ENCODE results near the gene UCN2. TPM values are rescaled to one million over a fixed set of nuclear protein-coding genes. Genes with fewer than 3 reads are reported as not detected.

UCN2 gene
- total RNA-seq, 4 donors from 2014 or later: not detected

DNA sequence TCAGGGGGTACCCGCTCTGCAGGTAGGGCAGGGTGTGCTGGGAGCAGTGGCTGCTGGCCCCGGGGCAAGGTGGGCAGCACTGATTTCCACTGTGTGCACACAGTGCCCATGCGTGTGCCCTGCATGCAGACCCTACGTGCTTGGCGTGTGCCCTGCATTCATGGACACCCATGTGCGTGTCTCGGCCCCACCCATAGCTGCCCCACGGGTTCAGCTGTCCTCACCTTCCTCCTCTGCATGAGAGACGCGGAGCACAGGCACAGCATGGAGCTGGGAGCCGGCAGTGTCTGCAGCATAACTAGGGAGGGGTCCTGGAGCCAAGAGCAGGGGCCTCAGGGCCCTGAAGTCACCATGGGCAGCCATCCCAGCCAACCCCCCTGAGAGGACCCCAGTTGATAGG is 1.6 kb upstream of the UCN2 start:
- H3K36me3 ChIP-seq: no peaks in the 10 kb centered on the region
- peaks cover 11 to 12% of the 10 kb centered on the region in 2 donors for H3K4me1 ChIP-seq
- H3K4me3 ChIP-seq: no peak overlapping the region
- no peak overlapping the region for H3K27ac ChIP-seq
- in situ Hi-C loops (cut with MboI; ENCODE audit: low sequenced_read_pairs in 4 of 4): no loop called here
- H3K27me3 ChIP-seq: no peaks in the 10 kb centered on the region
- ATAC-seq (no peak), DNase-seq (no peak)
- TF ChIP-seq POLR2A (IDR thresholded peaks at IDR 0.05): no peak
- TF ChIP-seq, protein P1, sequence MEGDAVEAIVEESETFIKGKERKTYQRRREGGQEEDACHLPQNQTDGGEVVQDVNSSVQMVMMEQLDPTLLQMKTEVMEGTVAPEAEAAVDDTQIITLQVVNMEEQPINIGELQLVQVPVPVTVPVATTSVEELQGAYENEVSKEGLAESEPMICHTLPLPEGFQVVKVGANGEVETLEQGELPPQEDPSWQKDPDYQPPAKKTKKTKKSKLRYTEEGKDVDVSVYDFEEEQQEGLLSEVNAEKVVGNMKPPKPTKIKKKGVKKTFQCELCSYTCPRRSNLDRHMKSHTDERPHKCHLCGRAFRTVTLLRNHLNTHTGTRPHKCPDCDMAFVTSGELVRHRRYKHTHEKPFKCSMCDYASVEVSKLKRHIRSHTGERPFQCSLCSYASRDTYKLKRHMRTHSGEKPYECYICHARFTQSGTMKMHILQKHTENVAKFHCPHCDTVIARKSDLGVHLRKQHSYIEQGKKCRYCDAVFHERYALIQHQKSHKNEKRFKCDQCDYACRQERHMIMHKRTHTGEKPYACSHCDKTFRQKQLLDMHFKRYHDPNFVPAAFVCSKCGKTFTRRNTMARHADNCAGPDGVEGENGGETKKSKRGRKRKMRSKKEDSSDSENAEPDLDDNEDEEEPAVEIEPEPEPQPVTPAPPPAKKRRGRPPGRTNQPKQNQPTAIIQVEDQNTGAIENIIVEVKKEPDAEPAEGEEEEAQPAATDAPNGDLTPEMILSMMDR (IDR thresholded peaks at IDR 0.05 in 4 of 5, conservative IDR thresholded peaks at IDR 0.05 in 1 of 5): no peak
- intact Hi-C loops (cut with DNase I; ENCODE audit: low total_unique reads): no loop called here
- H3K9me3 ChIP-seq: no peaks in the 10 kb centered on the region

DNA sequence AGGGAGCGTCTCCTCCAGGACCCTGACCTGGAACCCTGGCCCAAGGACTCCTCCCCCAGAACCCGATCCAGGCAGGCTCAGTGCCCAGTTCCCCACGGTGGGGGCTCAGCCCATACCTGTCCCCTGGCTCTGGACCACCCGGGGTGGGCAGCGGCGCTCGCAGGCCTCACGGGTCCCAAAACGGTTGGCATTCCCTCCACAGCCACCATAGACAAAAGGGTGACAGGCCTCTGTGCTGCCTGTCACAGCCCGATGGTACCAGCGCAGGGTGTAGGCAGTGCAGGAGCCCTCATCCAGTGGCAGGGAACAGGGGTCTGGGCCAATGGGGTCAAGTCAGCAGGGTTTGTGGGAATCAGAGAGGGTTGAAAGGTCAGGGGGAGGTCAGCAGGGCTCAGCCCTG is 1.1 kb upstream of the UCN2 start:
- no peak overlapping the region for H3K27ac ChIP-seq

DNA sequence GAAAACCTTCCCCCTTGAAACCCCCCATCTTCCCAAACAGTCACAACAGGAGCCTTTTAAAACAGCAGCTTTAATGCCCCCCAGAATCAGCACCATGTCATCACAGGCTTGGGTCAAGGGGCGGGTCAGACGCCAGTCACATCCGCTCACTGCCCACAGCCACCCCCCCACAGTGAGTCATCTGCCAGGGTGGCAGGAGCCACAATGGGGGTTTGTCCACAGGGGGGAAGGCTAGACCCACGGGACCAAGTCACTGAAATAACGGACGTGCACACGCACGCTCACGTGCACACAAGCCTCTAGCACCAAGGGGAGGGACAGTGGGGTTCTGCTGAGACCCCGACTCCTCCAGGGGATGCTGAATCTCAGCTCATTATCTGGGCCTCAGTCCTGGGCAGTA is 441 bp upstream of the UCN2 start:
- no peaks in the 10 kb centered on the region for H3K9me3 ChIP-seq
- DNase-seq (peak in 1 of 2 donors; percentile 34), ATAC-seq (no peak)
- no peaks in the 10 kb centered on the region for H3K27me3 ChIP-seq
- intact Hi-C loops (cut with DNase I; ENCODE audit: low total_unique reads) (no loop called here), in situ Hi-C loops (cut with MboI; ENCODE audit: low sequenced_read_pairs in 4 of 4) (no loop called here)
- no peak overlapping the region for H3K4me3 ChIP-seq
- no peaks in the 10 kb centered on the region for H3K36me3 ChIP-seq
- H3K27ac ChIP-seq: no peak overlapping the region
- TF ChIP-seq, protein P1 (IDR thresholded peaks at IDR 0.05 in 4 of 5, conservative IDR thresholded peaks at IDR 0.05 in 1 of 5): no peak
- no peak for TF ChIP-seq POLR2A (IDR thresholded peaks at IDR 0.05)
- H3K4me1 ChIP-seq: peaks cover 21 to 22% of the 10 kb centered on the region in 2 donors

More for the DNA sequence above, 1.1 kb upstream of the UCN2 start:
- DNase-seq: no peak
- peaks cover 16 to 17% of the 10 kb centered on the region in 2 donors for H3K4me1 ChIP-seq
- in situ Hi-C loops (cut with MboI; ENCODE audit: low sequenced_read_pairs in 4 of 4) (no loop called here), intact Hi-C loops (cut with DNase I; ENCODE audit: low total_unique reads) (no loop called here)
- no peaks in the 10 kb centered on the region for H3K36me3 ChIP-seq
- no peak overlapping the region for H3K4me3 ChIP-seq
- H3K9me3 ChIP-seq: no peaks in the 10 kb centered on the region
- no peaks in the 10 kb centered on the region for H3K27me3 ChIP-seq
- ATAC-seq: no peak
- TF ChIP-seq, protein P1 (IDR thresholded peaks at IDR 0.05 in 4 of 5, conservative IDR thresholded peaks at IDR 0.05 in 1 of 5): no peak
- no peak for TF ChIP-seq POLR2A (IDR thresholded peaks at IDR 0.05)

DNA sequence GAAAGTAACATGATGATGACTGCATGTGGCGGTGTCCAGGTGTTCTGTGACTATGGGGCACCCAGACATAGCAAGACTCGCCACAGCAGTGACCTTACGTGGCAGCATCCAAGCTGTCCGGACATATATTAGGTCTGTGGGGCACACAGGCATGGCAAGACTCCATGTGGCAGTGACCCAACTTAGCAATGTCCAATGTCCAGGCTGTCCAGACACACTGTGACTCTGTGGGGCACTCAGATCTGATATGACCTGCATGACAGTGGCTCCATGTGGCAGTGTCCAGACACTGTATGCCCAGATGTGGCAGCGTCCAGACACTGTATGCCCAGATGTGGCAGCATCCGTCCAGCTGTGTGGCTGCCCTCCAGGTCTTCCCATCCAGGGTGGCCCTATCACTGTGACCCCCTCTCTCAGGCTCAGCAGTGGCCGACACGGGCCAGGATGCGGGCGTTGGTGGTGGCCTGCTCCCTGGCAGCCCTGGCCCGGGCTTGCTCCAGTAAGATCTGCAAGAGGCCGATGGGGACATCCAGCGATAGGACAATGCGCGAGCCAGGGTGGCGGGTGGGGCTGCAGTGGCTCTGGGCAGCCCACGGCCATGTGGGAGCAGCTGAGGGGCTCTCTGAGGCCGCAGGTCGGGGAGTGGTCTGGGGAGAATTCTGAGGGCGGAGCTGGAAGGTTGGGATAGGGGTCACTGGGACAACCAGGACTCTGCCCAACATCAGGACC is 1.1 kb downstream of the UCN2 start:
- ATAC-seq: no peak
- in situ Hi-C loops (cut with MboI; ENCODE audit: low sequenced_read_pairs in 4 of 4) (no loop called here), intact Hi-C loops (cut with DNase I; ENCODE audit: low total_unique reads) (no loop called here)
- H3K4me3 ChIP-seq: no peak overlapping the region
- H3K9me3 ChIP-seq: no peaks in the 10 kb centered on the region
- no peaks in the 10 kb centered on the region for H3K27me3 ChIP-seq
- no peaks in the 10 kb centered on the region for H3K36me3 ChIP-seq
- TF ChIP-seq, protein P1 (IDR thresholded peaks at IDR 0.05 in 4 of 5, conservative IDR thresholded peaks at IDR 0.05 in 1 of 5): no peak
- no peak for TF ChIP-seq POLR2A (IDR thresholded peaks at IDR 0.05)
- peaks cover 30 to 35% of the 10 kb centered on the region in 2 donors for H3K4me1 ChIP-seq
- DNase-seq: no peak
- peak overlapping the region in 1 of 4 donors; percentile 88 for H3K27ac ChIP-seq
